ENCODE data around the gene NVL.

The NVL gene

DNA sequence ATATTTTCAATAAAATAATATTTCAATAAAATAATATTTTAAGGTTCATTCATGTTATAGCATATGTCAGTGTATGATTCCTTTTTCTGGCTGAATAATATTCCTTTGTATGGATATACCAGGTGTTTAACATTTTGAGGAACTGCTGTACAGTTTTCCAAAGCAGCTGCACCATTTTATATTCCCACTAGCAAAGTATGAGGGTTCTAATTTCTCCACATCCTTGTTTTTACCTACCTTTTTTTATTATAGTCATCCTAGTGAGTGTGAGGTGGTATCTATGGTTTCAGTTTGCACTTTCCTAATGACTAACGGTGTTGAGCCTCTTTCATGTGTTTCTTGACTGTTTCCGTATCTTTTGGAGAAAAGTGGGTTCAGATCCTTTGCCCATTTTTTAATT lies 141.7 kb downstream of the NVL start:
- FAIRE-seq, result no peak

DNA sequence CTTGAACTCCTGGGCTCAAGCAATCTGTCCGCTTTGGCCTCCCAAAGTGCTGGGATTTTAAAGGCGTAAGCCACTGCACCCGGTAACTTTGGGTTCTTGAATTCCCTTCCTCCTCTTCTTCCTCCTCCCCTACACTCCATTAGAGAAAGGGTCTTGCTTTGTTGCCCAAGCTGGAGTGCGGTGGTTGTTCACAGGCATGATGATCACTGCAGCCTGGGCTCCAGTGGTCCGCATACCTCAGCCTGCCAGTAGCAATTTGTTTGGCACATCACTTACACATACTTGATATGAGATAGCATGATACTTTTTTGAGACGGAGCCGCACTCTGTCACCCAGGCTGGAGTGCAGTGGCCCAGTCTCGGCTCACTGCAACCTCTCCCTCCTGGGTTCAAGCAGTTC lies 144.8 kb downstream of the NVL start:
- FAIRE-seq, result no peak

DNA sequence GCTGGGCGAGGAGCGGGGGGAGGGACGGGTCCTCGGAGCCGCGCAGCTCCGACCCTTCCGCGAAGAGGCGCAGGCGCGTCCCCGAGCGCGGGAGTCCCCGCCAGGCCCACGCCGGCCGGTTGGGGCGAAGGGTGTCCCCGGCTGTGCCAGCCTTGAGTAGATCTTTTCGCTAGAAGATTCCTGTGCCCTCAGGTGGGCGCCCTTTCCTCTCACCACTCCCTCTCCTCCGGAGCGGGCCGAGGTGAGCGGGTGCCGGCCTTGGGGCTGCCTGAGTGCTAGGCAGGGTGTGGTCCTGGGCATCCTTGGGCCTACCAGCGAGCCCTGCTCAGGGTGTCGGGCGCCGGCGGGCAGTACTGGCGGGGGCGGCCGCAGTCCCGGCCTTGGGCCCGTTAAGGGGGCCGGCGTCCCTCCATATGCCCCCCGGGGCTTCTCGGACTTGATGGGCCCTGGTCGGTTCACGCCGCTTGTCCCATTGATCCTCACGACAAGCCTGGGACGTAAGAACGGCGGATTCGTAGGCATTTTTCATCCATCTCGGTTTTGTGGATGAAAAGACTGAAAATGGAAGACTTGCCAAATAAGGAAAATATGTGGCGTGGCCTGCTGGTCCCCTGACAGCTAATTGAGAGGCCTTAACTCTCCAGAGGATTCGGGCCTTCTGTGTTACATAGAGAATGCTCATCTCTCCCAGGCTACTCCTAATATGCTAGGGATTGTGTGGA lies 146.2 kb downstream of the NVL start:
- FAIRE-seq, result no peak

DNA sequence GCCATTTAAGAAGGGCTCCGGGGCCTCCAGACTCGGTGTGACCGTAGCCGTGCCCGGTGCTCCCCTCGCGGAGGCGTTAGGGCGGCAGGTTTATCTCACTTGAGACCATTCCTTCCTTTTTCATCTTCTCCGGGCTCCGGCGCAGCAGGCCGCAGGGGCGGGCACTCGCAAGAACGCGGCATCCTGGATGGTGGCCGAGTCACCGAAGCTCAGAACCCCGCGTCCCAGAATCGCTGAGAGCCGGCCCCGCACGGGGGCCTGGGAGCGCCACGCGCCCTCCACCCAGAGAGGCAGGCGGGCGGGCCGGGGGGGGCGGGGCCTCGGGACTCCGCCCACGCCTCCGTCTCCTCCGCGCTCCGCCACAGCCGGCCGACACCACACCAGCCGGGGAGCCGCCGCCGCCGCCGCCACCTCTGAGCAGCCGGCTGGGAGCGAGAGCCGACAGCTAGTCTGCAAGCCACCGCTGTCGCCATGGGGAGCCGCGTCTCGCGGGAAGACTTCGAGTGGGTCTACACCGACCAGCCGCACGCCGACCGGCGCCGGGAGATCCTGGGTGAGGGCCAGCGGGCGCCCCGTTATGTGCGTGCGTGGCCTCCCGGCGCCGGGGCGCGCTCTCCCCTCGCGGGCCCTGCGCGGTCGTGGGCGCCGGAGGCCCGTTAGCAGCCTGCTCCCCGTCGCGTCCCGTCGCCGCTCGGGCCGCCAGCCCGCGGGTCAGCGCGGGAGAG lies 146.9 kb downstream of the NVL start, which contains the start of gene DEGS1:
DEGS1 (plus strand) TSS at position 375 of the 725 bp plus-strand sequence; CDS start at position 472, 97 bp downstream.
- no peak for FAIRE-seq

DNA sequence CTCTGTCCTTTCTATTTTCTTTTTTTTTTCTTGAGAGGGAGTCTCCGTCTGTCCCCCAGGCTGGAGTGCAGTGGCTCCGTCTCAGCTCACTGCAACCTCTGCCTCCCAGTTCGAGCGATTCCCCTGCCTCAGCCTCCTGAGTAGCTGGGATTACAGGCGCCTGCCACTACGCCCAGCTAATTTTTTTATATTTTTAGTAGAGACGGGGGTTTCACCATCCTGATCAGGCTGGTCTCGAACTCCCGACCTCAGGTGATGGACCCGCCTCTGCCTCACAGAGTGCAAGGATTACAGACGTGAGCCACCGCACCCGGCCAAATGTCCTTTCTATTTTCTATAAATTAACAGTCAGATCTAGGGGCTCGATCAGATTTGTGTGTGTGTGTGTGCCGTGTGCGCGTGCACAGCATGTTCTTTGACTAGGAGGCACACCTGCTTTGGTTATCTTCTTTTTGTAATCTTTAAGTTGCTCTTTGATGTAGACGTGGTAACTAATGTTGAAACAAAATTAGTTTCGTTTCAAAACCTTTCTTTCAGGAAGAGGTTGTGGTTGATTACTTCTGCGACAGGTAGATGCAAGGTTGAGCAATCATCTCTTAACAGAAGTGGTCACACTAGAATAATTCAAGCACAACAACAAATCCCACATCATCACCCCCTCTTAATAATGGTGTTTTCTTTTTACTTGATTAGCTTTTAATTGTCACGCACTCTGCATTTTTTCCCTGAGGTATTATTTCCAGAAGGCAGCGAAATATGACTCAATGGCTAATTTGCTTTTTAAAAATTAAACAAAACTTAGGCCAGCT lies 147.7 kb downstream of the NVL start:
- FAIRE-seq, result no peak

DNA sequence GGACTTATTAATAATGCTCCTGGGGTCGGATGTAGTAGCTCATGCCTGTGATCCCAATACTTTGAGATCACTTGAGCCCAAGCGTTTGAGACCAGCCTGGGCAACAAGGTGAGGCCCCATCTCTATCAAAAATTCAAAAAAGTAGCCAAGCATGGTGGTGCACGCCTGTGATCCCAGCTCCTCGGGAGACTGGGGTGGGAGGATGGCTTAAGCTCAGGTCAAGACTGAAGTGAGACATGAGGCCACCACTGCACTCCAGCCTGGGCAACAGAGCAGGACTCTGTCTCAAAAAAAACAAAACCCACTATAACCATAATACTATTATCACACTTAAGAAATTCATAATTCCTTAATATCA lies 148.5 kb downstream of the NVL start:
- no peak for FAIRE-seq

DNA sequence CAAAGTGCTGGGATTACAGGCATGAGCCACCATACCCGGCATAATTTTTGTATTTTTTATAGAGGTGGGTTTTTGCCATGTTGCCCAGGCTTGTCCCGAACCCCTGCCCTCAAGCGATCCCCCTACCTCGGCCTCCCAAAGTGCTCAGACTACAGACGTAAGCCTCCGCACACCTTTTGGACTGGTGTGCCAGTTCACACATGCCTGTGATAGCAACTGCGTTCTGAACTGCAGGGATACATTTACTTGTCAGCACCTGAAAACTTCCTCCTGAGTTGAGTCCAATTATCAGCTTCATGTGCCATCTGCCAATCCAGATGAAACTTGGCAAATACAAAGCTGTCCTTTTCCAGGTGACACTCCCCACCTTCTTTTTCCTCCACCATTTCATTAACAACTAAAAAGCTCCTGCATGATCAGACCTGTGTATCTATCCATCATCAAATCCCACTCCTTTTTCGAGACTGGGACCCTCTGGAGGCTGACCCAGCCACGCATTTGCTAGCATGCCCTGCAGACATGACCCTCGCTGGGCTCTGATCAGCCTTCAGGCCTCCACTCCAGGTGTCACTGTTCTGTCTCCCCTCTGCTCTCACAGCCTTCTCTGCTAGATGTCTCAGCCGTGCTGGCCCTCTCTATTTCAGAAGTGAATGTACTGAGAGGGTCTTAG lies 149.1 kb downstream of the NVL start:
- FAIRE-seq, result no peak

DNA sequence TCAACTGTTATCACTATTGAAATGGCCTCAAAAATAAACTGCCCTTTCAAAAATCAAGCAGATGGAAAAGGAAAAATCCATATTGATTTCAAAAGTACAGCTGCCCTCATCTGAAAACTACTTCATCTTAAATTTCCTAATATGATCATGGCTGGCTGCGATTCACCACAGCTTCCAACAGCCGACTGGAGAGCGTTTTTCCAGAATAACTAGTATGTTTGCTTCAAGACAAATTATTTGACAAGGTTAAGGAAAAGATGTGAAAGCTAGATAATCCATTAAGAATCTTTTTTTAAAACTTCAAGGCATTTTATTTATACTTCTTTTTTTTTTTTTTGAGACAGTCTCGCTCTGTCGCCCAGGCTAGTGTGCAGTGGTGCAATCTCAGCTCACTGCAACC lies 151.1 kb downstream of the NVL start:
- FAIRE-seq, result no peak

DNA sequence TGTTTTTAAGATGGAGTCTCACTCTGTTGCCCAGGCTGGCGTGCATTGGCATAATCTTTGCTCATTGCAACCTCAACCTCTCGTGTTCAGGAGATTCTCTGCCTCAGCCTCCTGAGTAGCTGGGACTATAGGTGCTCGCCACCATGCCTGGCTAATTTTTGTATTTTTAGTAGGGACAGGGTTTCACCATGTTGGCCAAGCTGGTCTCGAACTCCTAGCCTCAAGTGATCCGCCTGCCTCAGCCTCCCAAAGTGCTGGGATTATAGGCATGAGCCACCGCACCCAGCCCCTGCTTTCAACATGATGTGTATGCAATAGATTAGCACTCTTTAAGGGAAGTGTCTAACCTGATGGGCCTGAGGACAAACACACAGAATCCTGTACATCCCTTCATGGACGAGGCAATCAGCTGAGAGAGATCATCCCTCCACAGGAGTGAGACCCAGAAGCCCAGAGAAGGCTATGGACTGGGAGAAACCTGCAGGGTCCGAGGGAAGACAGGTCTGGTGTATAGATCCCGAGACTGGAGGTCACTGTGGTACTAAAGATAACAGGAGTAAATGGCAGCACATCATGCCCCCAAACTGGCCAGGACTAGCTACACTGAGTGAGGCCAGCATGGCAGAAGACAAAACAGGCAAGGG lies 152.5 kb downstream of the NVL start:
- no peak for FAIRE-seq
